Measurements from ENCODE around the gene SPRED2. TPM values are rescaled to one million over a fixed set of nuclear protein-coding genes. Genes with fewer than 3 reads are reported as not detected.

SPRED2 gene
- polyA plus RNA-seq, 1 donor from 2014 or later = 5.3 TPM

DNA sequence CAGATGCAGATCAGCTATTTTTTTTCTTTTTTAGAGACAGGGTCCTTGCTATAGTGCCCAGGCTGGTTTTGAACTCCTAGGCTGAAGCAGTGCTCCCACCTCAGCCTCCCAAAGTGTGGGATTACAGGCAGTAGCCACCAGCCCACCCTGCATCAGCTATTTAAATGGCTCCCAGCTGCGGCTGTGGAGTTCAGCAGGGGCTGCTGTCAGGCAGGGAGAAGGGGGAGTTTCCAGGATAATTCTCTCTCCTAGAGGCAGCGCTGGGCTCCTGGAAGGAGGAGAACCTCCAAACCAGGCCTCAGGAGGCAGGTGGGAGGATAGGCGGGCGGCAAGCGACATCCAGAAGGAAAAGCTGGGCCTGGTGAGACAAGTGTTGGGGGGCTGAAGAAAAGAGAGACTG is 139.0 kb downstream of the SPRED2 start:
- Histone ChIP-seq H3K27ac (ENCODE audit: low read length) (no peak overlapping the region), H3K4me2 (ENCODE audit: low read length) (no peak overlapping the region), H3K9me2 (ENCODE audit: insufficient read depth, low read length) (no peaks in the 10 kb centered on the region), H3K36me3 (ENCODE audit: insufficient read depth, low read length) (no peaks in the 10 kb centered on the region), H3F3A (ENCODE audit: insufficient read depth, low read length, poor library complexity, severe bottlenecking) (no peaks in the 10 kb centered on the region), H3K9ac (ENCODE audit: low read length) (no peak overlapping the region), H3K4me3 (ENCODE audit: low read length) (no peak overlapping the region), H3K79me2 (replicated peaks; ENCODE audit: insufficient read depth, low read length) (no peaks in the 10 kb centered on the region), H4K20me1 (ENCODE audit: insufficient read depth) (no peaks in the 10 kb centered on the region), H3K9me3 (ENCODE audit: low read length) (no peaks in the 10 kb centered on the region), H3K27me3 (ENCODE audit: insufficient read depth, low read depth, low read length) (no peaks in the 10 kb centered on the region), H2AFZ (ENCODE audit: low read depth, low read length) (no peak overlapping the region)
- TF ChIP-seq, protein P1, sequence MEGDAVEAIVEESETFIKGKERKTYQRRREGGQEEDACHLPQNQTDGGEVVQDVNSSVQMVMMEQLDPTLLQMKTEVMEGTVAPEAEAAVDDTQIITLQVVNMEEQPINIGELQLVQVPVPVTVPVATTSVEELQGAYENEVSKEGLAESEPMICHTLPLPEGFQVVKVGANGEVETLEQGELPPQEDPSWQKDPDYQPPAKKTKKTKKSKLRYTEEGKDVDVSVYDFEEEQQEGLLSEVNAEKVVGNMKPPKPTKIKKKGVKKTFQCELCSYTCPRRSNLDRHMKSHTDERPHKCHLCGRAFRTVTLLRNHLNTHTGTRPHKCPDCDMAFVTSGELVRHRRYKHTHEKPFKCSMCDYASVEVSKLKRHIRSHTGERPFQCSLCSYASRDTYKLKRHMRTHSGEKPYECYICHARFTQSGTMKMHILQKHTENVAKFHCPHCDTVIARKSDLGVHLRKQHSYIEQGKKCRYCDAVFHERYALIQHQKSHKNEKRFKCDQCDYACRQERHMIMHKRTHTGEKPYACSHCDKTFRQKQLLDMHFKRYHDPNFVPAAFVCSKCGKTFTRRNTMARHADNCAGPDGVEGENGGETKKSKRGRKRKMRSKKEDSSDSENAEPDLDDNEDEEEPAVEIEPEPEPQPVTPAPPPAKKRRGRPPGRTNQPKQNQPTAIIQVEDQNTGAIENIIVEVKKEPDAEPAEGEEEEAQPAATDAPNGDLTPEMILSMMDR (IDR thresholded peaks at IDR 0.05; ENCODE audit: poor library complexity, severe bottlenecking) = no peak
- TF ChIP-seq MXI1 (conservative IDR thresholded peaks at IDR 0.05; ENCODE audit: poor library complexity, severe bottlenecking) = no peak
- no peak for TF ChIP-seq TAF1 (IDR thresholded peaks at IDR 0.05; ENCODE audit: low read depth)
- no peak for TF ChIP-seq EP300 (conservative IDR thresholded peaks at IDR 0.05; ENCODE audit: poor library complexity, severe bottlenecking)
- TF ChIP-seq SMC3 (conservative IDR thresholded peaks at IDR 0.05; ENCODE audit: poor library complexity) = no peak
- TF ChIP-seq, protein P2, sequence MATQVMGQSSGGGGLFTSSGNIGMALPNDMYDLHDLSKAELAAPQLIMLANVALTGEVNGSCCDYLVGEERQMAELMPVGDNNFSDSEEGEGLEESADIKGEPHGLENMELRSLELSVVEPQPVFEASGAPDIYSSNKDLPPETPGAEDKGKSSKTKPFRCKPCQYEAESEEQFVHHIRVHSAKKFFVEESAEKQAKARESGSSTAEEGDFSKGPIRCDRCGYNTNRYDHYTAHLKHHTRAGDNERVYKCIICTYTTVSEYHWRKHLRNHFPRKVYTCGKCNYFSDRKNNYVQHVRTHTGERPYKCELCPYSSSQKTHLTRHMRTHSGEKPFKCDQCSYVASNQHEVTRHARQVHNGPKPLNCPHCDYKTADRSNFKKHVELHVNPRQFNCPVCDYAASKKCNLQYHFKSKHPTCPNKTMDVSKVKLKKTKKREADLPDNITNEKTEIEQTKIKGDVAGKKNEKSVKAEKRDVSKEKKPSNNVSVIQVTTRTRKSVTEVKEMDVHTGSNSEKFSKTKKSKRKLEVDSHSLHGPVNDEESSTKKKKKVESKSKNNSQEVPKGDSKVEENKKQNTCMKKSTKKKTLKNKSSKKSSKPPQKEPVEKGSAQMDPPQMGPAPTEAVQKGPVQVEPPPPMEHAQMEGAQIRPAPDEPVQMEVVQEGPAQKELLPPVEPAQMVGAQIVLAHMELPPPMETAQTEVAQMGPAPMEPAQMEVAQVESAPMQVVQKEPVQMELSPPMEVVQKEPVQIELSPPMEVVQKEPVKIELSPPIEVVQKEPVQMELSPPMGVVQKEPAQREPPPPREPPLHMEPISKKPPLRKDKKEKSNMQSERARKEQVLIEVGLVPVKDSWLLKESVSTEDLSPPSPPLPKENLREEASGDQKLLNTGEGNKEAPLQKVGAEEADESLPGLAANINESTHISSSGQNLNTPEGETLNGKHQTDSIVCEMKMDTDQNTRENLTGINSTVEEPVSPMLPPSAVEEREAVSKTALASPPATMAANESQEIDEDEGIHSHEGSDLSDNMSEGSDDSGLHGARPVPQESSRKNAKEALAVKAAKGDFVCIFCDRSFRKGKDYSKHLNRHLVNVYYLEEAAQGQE (IDR thresholded peaks at IDR 0.05; ENCODE audit: borderline replicate concordance) = no peak
- no peak for TF ChIP-seq EZH2 (IDR thresholded peaks at IDR 0.05; ENCODE audit: borderline replicate concordance, insufficient read depth, low read length, poor library complexity, severe bottlenecking)
- TF ChIP-seq RAD21 (conservative IDR thresholded peaks at IDR 0.05) = no peak
- TF ChIP-seq POLR2AphosphoS5 (IDR thresholded peaks at IDR 0.05) = no peak

DNA sequence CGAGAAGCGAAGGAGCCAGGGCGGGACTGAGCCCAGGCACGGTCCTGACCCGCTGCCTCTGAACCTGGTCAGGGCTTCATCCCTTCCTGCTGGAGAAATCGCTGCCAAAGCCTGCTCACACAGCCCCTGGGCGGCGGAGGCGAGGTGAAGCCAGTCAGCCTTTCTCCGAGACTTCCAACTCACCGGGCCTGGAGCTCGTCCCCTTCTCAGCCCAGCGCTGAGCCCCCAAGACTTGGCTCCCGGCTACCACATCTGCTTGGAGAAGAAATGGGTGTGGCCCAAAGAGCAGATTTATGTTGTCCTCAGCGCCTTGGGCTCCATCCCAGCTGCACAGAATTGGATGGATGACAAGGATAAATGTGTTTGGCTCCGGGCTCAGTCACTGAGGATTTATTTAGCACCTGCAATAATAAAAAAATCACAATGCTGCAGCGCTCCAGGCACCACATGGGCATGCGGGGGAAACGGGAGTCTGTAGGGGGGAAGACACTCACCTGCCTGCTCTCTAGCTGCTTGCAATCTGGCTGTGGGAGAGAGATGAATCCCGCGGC is 139.9 kb downstream of the SPRED2 start:
- Histone ChIP-seq H3F3A (ENCODE audit: insufficient read depth, low read length, poor library complexity, severe bottlenecking) (no peaks in the 10 kb centered on the region), H3K9me2 (ENCODE audit: insufficient read depth, low read length) (no peaks in the 10 kb centered on the region), H3K4me3 (ENCODE audit: low read length) (no peak overlapping the region), H3K27ac (ENCODE audit: low read length) (no peak overlapping the region), H3K36me3 (ENCODE audit: insufficient read depth, low read length) (no peaks in the 10 kb centered on the region), H3K4me2 (ENCODE audit: low read length) (no peak overlapping the region), H3K27me3 (ENCODE audit: insufficient read depth, low read depth, low read length) (no peaks in the 10 kb centered on the region), H4K20me1 (ENCODE audit: insufficient read depth) (no peaks in the 10 kb centered on the region), H3K9ac (ENCODE audit: low read length) (no peak overlapping the region), H2AFZ (ENCODE audit: low read depth, low read length) (no peak overlapping the region), H3K9me3 (ENCODE audit: low read length) (no peaks in the 10 kb centered on the region), H3K79me2 (replicated peaks; ENCODE audit: insufficient read depth, low read length) (no peaks in the 10 kb centered on the region)
- TF ChIP-seq, protein P2 (IDR thresholded peaks at IDR 0.05; ENCODE audit: borderline replicate concordance) = no peak
- TF ChIP-seq, protein P1 (IDR thresholded peaks at IDR 0.05; ENCODE audit: poor library complexity, severe bottlenecking) = no peak
- TF ChIP-seq TAF1 (IDR thresholded peaks at IDR 0.05; ENCODE audit: low read depth) (no peak), EZH2 (IDR thresholded peaks at IDR 0.05; ENCODE audit: borderline replicate concordance, insufficient read depth, low read length, poor library complexity, severe bottlenecking) (no peak), RAD21 (conservative IDR thresholded peaks at IDR 0.05) (no peak), POLR2AphosphoS5 (IDR thresholded peaks at IDR 0.05) (no peak), MXI1 (conservative IDR thresholded peaks at IDR 0.05; ENCODE audit: poor library complexity, severe bottlenecking) (no peak), EP300 (conservative IDR thresholded peaks at IDR 0.05; ENCODE audit: poor library complexity, severe bottlenecking) (no peak), SMC3 (conservative IDR thresholded peaks at IDR 0.05; ENCODE audit: poor library complexity) (no peak)
